Endodermal cell (in vitro differentiated cells): Measurements from ENCODE around the gene RGS7BP. TPM values are rescaled to one million over a fixed set of nuclear protein-coding genes. Genes with fewer than 3 reads are reported as not detected.

Source experiments
- DNase-seq: peaks from one replicate; pipeline ENCODE4 v3.0.0-alpha.2; 2017
- H3K27ac ChIP-seq: 2 replicates; pipeline ENCODE4 v1.5.1; 2013; ENCODE audit warnings: mild to moderate bottlenecking, low read depth, low read length, moderate library complexity
- H3K27me3 ChIP-seq: 2 replicates; pipeline ENCODE4 v1.6.1; 2013; ENCODE audit warnings: mild to moderate bottlenecking, low read length, moderate library complexity; ENCODE audit not compliant: insufficient read depth, control insufficient read depth, poor library complexity, severe bottlenecking
- H3K36me3 ChIP-seq: 2 replicates; pipeline ENCODE4 v1.7.0; 2013; ENCODE audit warnings: mild to moderate bottlenecking, low read length, moderate library complexity; ENCODE audit not compliant: control insufficient read depth, insufficient read depth
- H3K4me1 ChIP-seq: one replicate; pipeline ENCODE4 v1.7.0; 2013; ENCODE audit warnings: low read length; ENCODE audit not compliant: control insufficient read depth, insufficient read depth
- H3K4me3 ChIP-seq: 2 replicates; pipeline ENCODE4 v1.5.1; 2013; ENCODE audit warnings: mild to moderate bottlenecking, low read length, moderate library complexity
- H3K9ac ChIP-seq: 2 replicates; pipeline ENCODE4 v1.6.1; 2013; ENCODE audit warnings: mild to moderate bottlenecking, low read length, moderate library complexity; ENCODE audit not compliant: poor library complexity, severe bottlenecking; ENCODE audit errors: extremely low read depth
- H3K9me3 ChIP-seq: 2 replicates; pipeline ENCODE4 v1.6.1; 2013; ENCODE audit warnings: mild to moderate bottlenecking, low read length, moderate library complexity; ENCODE audit not compliant: control insufficient read depth
- H3K27ac Mint-ChIP-seq: 2 replicates; pipeline ENCODE4 v1.8.0; 2020; ENCODE audit warnings: mixed read lengths
- H3K27me3 Mint-ChIP-seq: 2 replicates; pipeline ENCODE4 v1.8.0; 2021; ENCODE audit warnings: mild to moderate bottlenecking, mixed read lengths; ENCODE audit not compliant: insufficient read depth
- H3K36me3 Mint-ChIP-seq: 2 replicates; pipeline ENCODE4 v1.8.0; 2020; ENCODE audit warnings: low read depth, mixed read lengths
- H3K4me1 Mint-ChIP-seq: 2 replicates; pipeline ENCODE4 v1.8.0; 2020; ENCODE audit warnings: mixed read lengths
- H3K4me3 Mint-ChIP-seq: 2 replicates; pipeline ENCODE4 v1.8.0; 2020; ENCODE audit warnings: mild to moderate bottlenecking, moderate library complexity, mixed read lengths
- H3K9me3 Mint-ChIP-seq: 2 replicates; pipeline ENCODE4 v1.8.0; 2020; ENCODE audit warnings: mild to moderate bottlenecking, mixed read lengths
- CTCF ChIP-seq: fragments of 200-600 bp; sonication (generic); conservative IDR thresholded peaks from 2 replicates; pipeline ENCODE4 v1.5.0; 2021; ENCODE audit warnings: antibody characterized with exemption, mild to moderate bottlenecking
- WGBS, 2 experiments: methylation state at CpG; one replicate each; pipeline versions ENCODE4 v1.1.5 to v1.1.7; 2013; ENCODE audit warnings: missing lambda C conversion rate in 2 of 2, mixed read lengths in 1 of 2; ENCODE audit not compliant: insufficient coverage in 1 of 2, insufficient read length in 1 of 2; 5-methylcytosine and 5-hydroxymethylcytosine counted together
- total RNA-seq, 2 donors: library from RNA; stranded (reverse); fragmentation: NEBNext Ultra II Directional in 1 of 2; extraction: Animal tissue kit (Norgen Biotek cat#: 25700) in 1 of 2; gene quantifications; 2 replicates in 1 of 2; 3 replicates in 1 of 2; pipeline ENCODE4 v1.2.1, GENCODE V29; 2021

RGS7BP gene
- total RNA-seq, 2 donors from 2014 or later = 1.5 to 2.3 TPM

GRCh38 chr5:64592730-64593341 lies 87.0 kb downstream of the RGS7BP start:
- Histone ChIP-seq H3K4me3 (no peak overlapping the region), H3K9ac (no peak overlapping the region), H3K36me3 (no peaks in the 10 kb centered on the region), H3K4me1 (no peaks in the 10 kb centered on the region), H3K27me3 (no peaks in the 10 kb centered on the region), H3K9me3 (no peaks in the 10 kb centered on the region), H3K27ac (no peak overlapping the region)
- H3K4me3 Mint-ChIP-seq = no peak overlapping the region
- H3K36me3 Mint-ChIP-seq = no peaks in the 10 kb centered on the region
- H3K27ac Mint-ChIP-seq = no peak overlapping the region
- no peak for DNase-seq
- no peaks in the 10 kb centered on the region for H3K9me3 Mint-ChIP-seq
- no peak for TF ChIP-seq CTCF
- H3K27me3 Mint-ChIP-seq = no peaks in the 10 kb centered on the region
- 38 to 71% methylated on average over 1 to 2 of the region's 2 CpGs for WGBS, 2 experiments
- peaks cover 21% of the 10 kb centered on the region for H3K4me1 Mint-ChIP-seq

- H3K4me3 Mint-ChIP-seq = no peak overlapping the region
- Histone ChIP-seq H3K9ac (no peak overlapping the region), H3K27me3 (no peaks in the 10 kb centered on the region), H3K4me1 (no peaks in the 10 kb centered on the region), H3K36me3 (no peaks in the 10 kb centered on the region), H3K4me3 (no peak overlapping the region), H3K9me3 (no peaks in the 10 kb centered on the region), H3K27ac (no peak overlapping the region)
- DNase-seq = no peak
- H3K9me3 Mint-ChIP-seq = no peaks in the 10 kb centered on the region
- H3K4me1 Mint-ChIP-seq = peaks cover 16% of the 10 kb centered on the region
- no peaks in the 10 kb centered on the region for H3K36me3 Mint-ChIP-seq
- H3K27me3 Mint-ChIP-seq = no peaks in the 10 kb centered on the region
- no peak overlapping the region for H3K27ac Mint-ChIP-seq
- WGBS, 2 experiments = 92% methylated on average over 3 of the region's 3 CpGs; no CpG with 5 or more reads in 1 of the 2 experiments
- TF ChIP-seq CTCF = no peak
Measured at GRCh38 chr5:64594025-64594424, 88.2 kb downstream of the RGS7BP start.

- Histone ChIP-seq H3K27me3 (no peaks in the 10 kb centered on the region), H3K27ac (no peak overlapping the region), H3K4me3 (no peak overlapping the region), H3K36me3 (no peaks in the 10 kb centered on the region), H3K4me1 (no peaks in the 10 kb centered on the region), H3K9me3 (no peaks in the 10 kb centered on the region), H3K9ac (no peak overlapping the region)
- Mint-ChIP-seq H3K9me3 (no peaks in the 10 kb centered on the region), H3K36me3 (no peaks in the 10 kb centered on the region), H3K27me3 (no peaks in the 10 kb centered on the region), H3K27ac (no peak overlapping the region), H3K4me1 (peaks cover 16% of the 10 kb centered on the region), H3K4me3 (no peak overlapping the region)
- DNase-seq = no peak
- no peak for TF ChIP-seq CTCF
- WGBS, 2 experiments = 90 to 93% methylated on average over 3 to 4 of the region's 4 CpGs
Measured at GRCh38 chr5:64594601-64595000, 88.8 kb downstream of the RGS7BP start.
